IMR-90 (cell line): Measurements from ENCODE around the gene RABGAP1.

Source experiments
- BHLHE40 ChIP-seq: fragments of 150-350 bp; IDR thresholded peaks from 2 replicates; pipeline ENCODE4 v1.6.1; 2016; ENCODE audit warnings: mild to moderate bottlenecking, low read depth, low read length
- CHD1 ChIP-seq: IDR thresholded peaks from 2 replicates; pipeline ENCODE4 v1.6.1; 2012; ENCODE audit warnings: low read depth, low read length, improper control_type of control experiment
- MAFK ChIP-seq: IDR thresholded peaks from 2 replicates; pipeline ENCODE4 v1.6.1; 2012; ENCODE audit warnings: low read depth, low read length, improper control_type of control experiment
- MAZ ChIP-seq: IDR thresholded peaks from 2 replicates; pipeline ENCODE4 v1.6.1; 2012; ENCODE audit warnings: low read depth, mild to moderate bottlenecking, low read length, improper control_type of control experiment, moderate library complexity, borderline replicate concordance
- POLR2A ChIP-seq: IDR thresholded peaks from 2 replicates; pipeline ENCODE4 v1.6.1; 2012; ENCODE audit warnings: mild to moderate bottlenecking, low read depth, low read length
- SMC3 ChIP-seq: fragments of 150-350 bp; IDR thresholded peaks from 2 replicates; pipeline ENCODE4 v1.6.1; 2016; ENCODE audit warnings: low read depth, mild to moderate bottlenecking, antibody characterized with exemption, low read length, moderate library complexity
- TF ChIP-seq, protein P1 (sequence below): conservative IDR thresholded peaks from 2 replicates; pipeline ENCODE4 v1.5.1; 2012; ENCODE audit warnings: mild to moderate bottlenecking, low read depth, low read length, improper control_type of control experiment

DNA sequence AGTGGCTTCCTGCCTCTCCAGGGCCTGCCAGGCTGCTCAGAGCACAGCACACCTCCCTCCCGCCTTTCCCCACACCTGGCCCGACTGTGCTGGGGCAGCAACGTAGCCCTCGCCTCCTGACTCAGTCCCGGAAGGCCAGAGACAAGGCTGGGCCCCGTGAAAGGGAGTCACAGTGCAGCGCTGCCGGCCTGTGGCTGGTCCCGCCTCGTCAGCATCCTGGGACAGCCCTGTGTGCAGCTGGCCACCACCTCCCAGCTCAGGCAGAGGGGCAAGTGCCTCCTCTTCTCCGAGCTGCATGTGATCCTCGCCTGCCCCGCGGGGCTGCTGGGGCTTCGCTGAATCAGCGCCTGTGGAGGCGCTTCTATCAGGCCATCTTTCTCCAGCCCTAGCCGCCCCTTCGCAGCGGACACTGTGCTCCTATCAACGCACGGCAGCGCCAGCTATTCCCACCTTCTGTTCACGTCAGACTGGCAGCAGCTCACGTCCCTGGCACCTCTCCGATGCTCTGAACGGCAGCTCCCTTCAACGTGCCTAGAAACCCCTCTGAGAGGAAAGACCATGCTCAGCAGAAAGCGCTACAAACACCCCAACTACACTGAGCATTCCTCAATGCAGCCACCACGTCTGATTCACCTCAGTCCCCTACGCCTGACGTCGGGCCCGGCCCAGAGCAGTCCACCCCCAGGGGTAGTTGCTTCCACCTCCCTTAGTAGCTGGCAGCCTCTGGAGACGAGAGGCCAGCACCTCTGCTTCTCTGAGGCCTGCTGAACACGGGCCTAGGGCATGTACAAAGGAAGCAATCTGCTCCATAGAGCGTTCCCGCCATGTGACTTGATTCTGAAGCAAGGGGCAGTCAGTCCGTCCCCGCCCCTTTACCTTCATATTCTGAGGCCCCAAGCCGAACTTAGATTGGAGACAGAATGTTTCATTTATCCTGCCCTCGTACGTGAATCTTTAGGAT, 171.5 kb downstream of the RABGAP1 start:
- no peak for TF ChIP-seq MAZ
- no peak for TF ChIP-seq POLR2A
- TF ChIP-seq, protein P1, sequence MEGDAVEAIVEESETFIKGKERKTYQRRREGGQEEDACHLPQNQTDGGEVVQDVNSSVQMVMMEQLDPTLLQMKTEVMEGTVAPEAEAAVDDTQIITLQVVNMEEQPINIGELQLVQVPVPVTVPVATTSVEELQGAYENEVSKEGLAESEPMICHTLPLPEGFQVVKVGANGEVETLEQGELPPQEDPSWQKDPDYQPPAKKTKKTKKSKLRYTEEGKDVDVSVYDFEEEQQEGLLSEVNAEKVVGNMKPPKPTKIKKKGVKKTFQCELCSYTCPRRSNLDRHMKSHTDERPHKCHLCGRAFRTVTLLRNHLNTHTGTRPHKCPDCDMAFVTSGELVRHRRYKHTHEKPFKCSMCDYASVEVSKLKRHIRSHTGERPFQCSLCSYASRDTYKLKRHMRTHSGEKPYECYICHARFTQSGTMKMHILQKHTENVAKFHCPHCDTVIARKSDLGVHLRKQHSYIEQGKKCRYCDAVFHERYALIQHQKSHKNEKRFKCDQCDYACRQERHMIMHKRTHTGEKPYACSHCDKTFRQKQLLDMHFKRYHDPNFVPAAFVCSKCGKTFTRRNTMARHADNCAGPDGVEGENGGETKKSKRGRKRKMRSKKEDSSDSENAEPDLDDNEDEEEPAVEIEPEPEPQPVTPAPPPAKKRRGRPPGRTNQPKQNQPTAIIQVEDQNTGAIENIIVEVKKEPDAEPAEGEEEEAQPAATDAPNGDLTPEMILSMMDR: no peak
- no peak for TF ChIP-seq MAFK
- TF ChIP-seq BHLHE40: no peak
- no peak for TF ChIP-seq SMC3
- TF ChIP-seq CHD1: no peak
